Measurements from ENCODE around the gene MGA. TPM values are rescaled to one million over a fixed set of nuclear protein-coding genes. Genes with fewer than 3 reads are reported as not detected.

The MGA gene
- total and polyA plus RNA-seq, 2 of the 8 experiments (the other 6 are each of a cell fraction or from before 2014, with no cell fraction given), result 7.6 to 53.2 TPM

- H4K8ac ChIP-seq (ENCODE audit: extremely low read depth, insufficient read depth, low read length), result no peak overlapping the region
- POLR2A ChIA-PET (ENCODE audit: partially characterized antibody), result interaction anchor here (0.9 to 1.5 kb wide), 2 partner anchors 13 to 107 kb away, joined by 3 read pairs; partner anchors contain the start of gene RPAP1
- no peak overlapping the region for H3K27ac ChIP-seq (ENCODE audit: low read depth, low read length)
- H2BK120ac ChIP-seq (replicated peaks; ENCODE audit: low read depth, low read length), result no peak overlapping the region
- no peak overlapping the region for H2BK20ac ChIP-seq (ENCODE audit: low read length)
- H3K79me2 ChIP-seq (ENCODE audit: control insufficient read depth in 1 of 2, insufficient read depth in 2 of 2, low read length in 2 of 2), result peaks cover 0 to 3% of the 10 kb centered on the region in 2 experiments; a peak in 1 of 4 replicates
- H3K9me3 ChIP-seq (ENCODE audit: insufficient read depth in 2 of 2, low read depth in 1 of 2, low read length in 1 of 2), result peaks cover 0 to 8% of the 10 kb centered on the region in 2 experiments; a peak in 2 of 4 replicates
- H3K36me3 ChIP-seq (ENCODE audit: control insufficient read depth in 2 of 4, insufficient read depth in 4 of 4, low read length in 3 of 4), result no peaks in the 10 kb centered on the region
- H3K4me3 ChIP-seq (ENCODE audit: extremely low read depth in 1 of 4, insufficient read depth in 2 of 4, low read depth in 3 of 4, low read length in 4 of 4), result no peak overlapping the region
- H3K4me2 ChIP-seq (ENCODE audit: insufficient read depth in 1 of 2, low read depth in 2 of 2, low read length in 2 of 2), result no peak overlapping the region
- CTCF ChIA-PET (ENCODE audit: partially characterized antibody), result interaction anchor here (0.6 to 1.4 kb wide), 5 partner anchors 9 to 1864 kb away, joined by 3 to 4 read pairs (median 3); no protein-coding TSS in a partner anchor
- H3K27me3 ChIP-seq (replicated peaks in 1 of 4; ENCODE audit: control insufficient read depth in 3 of 4, extremely low read depth in 1 of 4, insufficient read depth in 3 of 4, low read length in 3 of 4), result no peaks in the 10 kb centered on the region
- no peak overlapping the region for H4K91ac ChIP-seq (replicated peaks; ENCODE audit: insufficient read length, low read length)
- FAIRE-seq (no peak), DNase-seq (ENCODE audit: low read depth in 1 of 2, low spot score in 2 of 2) (no peak)
- H4K5ac ChIP-seq (ENCODE audit: insufficient read length, low read depth, low read length), result no peak overlapping the region
- no peak overlapping the region for H2AFZ ChIP-seq (ENCODE audit: low read length)
- no peak overlapping the region for H2AK5ac ChIP-seq (ENCODE audit: low read depth, low read length)
- no peak overlapping the region for H3K14ac ChIP-seq (ENCODE audit: insufficient read length)
- no peak overlapping the region for H3K9ac ChIP-seq (replicated peaks in 1 of 4; ENCODE audit: extremely low read depth in 1 of 4, low read depth in 3 of 4, low read length in 3 of 4)
- no peaks in the 10 kb centered on the region for H3K23me2 ChIP-seq (ENCODE audit: low read depth, low read length)
- no peak overlapping the region for H2BK12ac ChIP-seq (ENCODE audit: low read depth, low read length)
- WGBS, 2 experiments (ENCODE audit: extremely low coverage in 1 of 2, insufficient coverage in 1 of 2, insufficient read length in 1 of 2, insufficient replicate concordance in 2 of 2, low coverage in 1 of 2, low lambda C conversion rate in 2 of 2, missing lambda C conversion rate in 1 of 2), result 80% methylated on average over 1 of the region's 1 CpG; no CpG with 5 or more reads in 1 of the 2 experiments
- H3K18ac ChIP-seq (ENCODE audit: extremely low read depth, low read length), result no peak overlapping the region
- H3K79me1 ChIP-seq (ENCODE audit: low read depth, low read length), result no peaks in the 10 kb centered on the region; the same call in 1 of the 2 replicates
- H3K4me1 ChIP-seq (replicated peaks in 1 of 4; ENCODE audit: control insufficient read depth in 3 of 4, insufficient read depth in 4 of 4, low read length in 3 of 4), result no peaks in the 10 kb centered on the region
- H4K20me1 ChIP-seq (replicated peaks in 1 of 2; ENCODE audit: control insufficient read depth in 1 of 2, insufficient read depth in 2 of 2, low read length in 2 of 2), result no peaks in the 10 kb centered on the region
- H3K56ac ChIP-seq (replicated peaks; ENCODE audit: insufficient read length, low read depth, low read length), result no peak overlapping the region
- no peak overlapping the region for H3K23ac ChIP-seq (ENCODE audit: insufficient read length)
- no peak overlapping the region for H2BK15ac ChIP-seq (ENCODE audit: low read length)
- no peak overlapping the region for H3K4ac ChIP-seq (replicated peaks; ENCODE audit: insufficient read length, low read depth, low read length)
- H2BK5ac ChIP-seq (ENCODE audit: low read depth, low read length), result no peak overlapping the region
- TF ChIP-seq RFX5 (IDR thresholded peaks at IDR 0.05; ENCODE audit: borderline replicate concordance, low read depth, low read length), result no peak
- TF ChIP-seq TAF7 (optimal IDR thresholded peaks at IDR 0.05; ENCODE audit: borderline replicate concordance, low read depth, low read length), result no peak
- no peak for TF ChIP-seq SP2 (IDR thresholded peaks at IDR 0.05; ENCODE audit: low read length)
- TF ChIP-seq HDAC6 (IDR thresholded peaks at IDR 0.05; ENCODE audit: low read depth, low read length), result no peak
- TF ChIP-seq PHF8 (conservative IDR thresholded peaks at IDR 0.05; ENCODE audit: low read depth, low read length), result no peak
- no peak for TF ChIP-seq SIX5 (IDR thresholded peaks at IDR 0.05; ENCODE audit: low read depth, low read length)
- no peak for TF ChIP-seq POLR2AphosphoS5 (IDR thresholded peaks at IDR 0.05; ENCODE audit: low read depth, low read length)
- TF ChIP-seq FOSL1 (IDR thresholded peaks at IDR 0.05; ENCODE audit: insufficient read depth, low read depth, low read length), result no peak
- no peak for TF ChIP-seq BCL11A (IDR thresholded peaks at IDR 0.05; ENCODE audit: low read depth in 2 of 2, low read length in 2 of 2)
- TF ChIP-seq SUZ12 (IDR thresholded peaks at IDR 0.05; ENCODE audit: low read length), result no peak
Measured at GRCh38 chr15:41651373-41651772, 8.8 kb upstream of the MGA start.

Data from H1 (cell line).